DMS153 (cell line): ENCODE results near the gene CUTC.
A peak's percentile ranks its signal among the peaks of the same experiment; 100 is the strongest.
"Not testable (repeated sequence)": the region's sequence is repeated elsewhere in the genome, so short reads cannot be mapped to it uniquely, and the experiment has no call there.

Experiments used
- DNase-seq: peaks from one replicate; lab custom pipeline; 2025; lab: John Stamatoyannopoulos, UW

Gene CUTC

GRCh38 chr10:99742701-99743100, 10.7 kb downstream of the CUTC start:
- DNase-seq: no peak

GRCh38 chr10:99743841-99744240, 11.8 kb downstream of the CUTC start:
- DNase-seq: no peak

GRCh38 chr10:99746166-99746565, 14.1 kb downstream of the CUTC start:
- DNase-seq: not testable (repeated sequence)

- no peak for DNase-seq
These were observed 16.9 kb downstream of the CUTC start for GRCh38 chr10:99748823-99749451.

GRCh38 chr10:99750641-99751040, 18.6 kb downstream of the CUTC start:
- DNase-seq: no peak

- DNase-seq: no peak
These were observed 22.6 kb downstream of the CUTC start for GRCh38 chr10:99754670-99755069.

GRCh38 chr10:99756159-99756558, 24.1 kb downstream of the CUTC start:
- DNase-seq: no peak

- DNase-seq: no peak
These were observed 26.3 kb downstream of the CUTC start for GRCh38 chr10:99758211-99758891.

GRCh38 chr10:99760321-99760720, 28.3 kb downstream of the CUTC start:
- DNase-seq: no peak

GRCh38 chr10:99761365-99761764, 29.3 kb downstream of the CUTC start:
- DNase-seq: no peak

GRCh38 chr10:99765672-99766301, 33.8 kb downstream of the CUTC start:
- no peak for DNase-seq

GRCh38 chr10:99766302-99766681, 34.3 kb downstream of the CUTC start:
- no peak for DNase-seq

- no peak for DNase-seq
These were observed 35.9 kb downstream of the CUTC start for GRCh38 chr10:99767901-99768300.

GRCh38 chr10:99768556-99768955, 36.5 kb downstream of the CUTC start:
- no peak for DNase-seq

- no peak for DNase-seq
These were observed 37.7 kb downstream of the CUTC start for GRCh38 chr10:99769706-99770105.

- no peak for DNase-seq
These were observed 38.5 kb downstream of the CUTC start for GRCh38 chr10:99770408-99771045.

- DNase-seq: no peak
These were observed 43.8 kb downstream of the CUTC start for GRCh38 chr10:99775850-99776249.

- no peak for DNase-seq
These were observed 46.1 kb downstream of the CUTC start for GRCh38 chr10:99777918-99778714.

GRCh38 chr10:99779335-99779734, 47.3 kb downstream of the CUTC start:
- peak; percentile 5 for DNase-seq

- DNase-seq: no peak
These were observed 49.8 kb downstream of the CUTC start for GRCh38 chr10:99781734-99782429.

GRCh38 chr10:99782447-99783286, 50.6 kb downstream of the CUTC start, which contains the start of gene ABCC2:
Gene ABCC2, plus strand, starts transcription at chr10:99782640. Its CDS starts 205 bp downstream, at chr10:99782845.
- DNase-seq: no peak
